ENCODE results near the gene GPR15.

GPR15 gene

GRCh38 chr3:98531622-98532274 lies at the start of gene GPR15:
TSS of gene GPR15 (plus strand) at chr3:98531978. CDS start at chr3:98532034, 56 bp downstream.
- no peak within 1 kb of the TSS for H3K4me3 ChIP-seq (ENCODE audit: low read depth, low read length)
- DNase-seq (ENCODE audit: low read depth): no peak
- TF ChIP-seq POLR2A (IDR thresholded peaks at IDR 0.05; ENCODE audit: extremely low read depth, insufficient read length): no peak
- TF ChIP-seq MAX (IDR thresholded peaks at IDR 0.05; ENCODE audit: low read depth, low read length): no peak
- no peak for TF ChIP-seq CTCF (IDR thresholded peaks at IDR 0.05; ENCODE audit: low read depth, low read length)
- TF ChIP-seq MYC (IDR thresholded peaks at IDR 0.05; ENCODE audit: low read depth, low read length): no peak

GRCh38 chr3:98482717-98483482 lies 48.9 kb upstream of the GPR15 start:
- no peak for TF ChIP-seq MYC (IDR thresholded peaks at IDR 0.05; ENCODE audit: low read depth, low read length)
- TF ChIP-seq CTCF (IDR thresholded peaks at IDR 0.05; ENCODE audit: low read depth, low read length): no peak
- TF ChIP-seq POLR2A (IDR thresholded peaks at IDR 0.05; ENCODE audit: extremely low read depth, insufficient read length): no peak
- TF ChIP-seq MAX (IDR thresholded peaks at IDR 0.05; ENCODE audit: low read depth, low read length): no peak
- H3K4me3 ChIP-seq (ENCODE audit: low read depth, low read length): no peak overlapping the region
- DNase-seq (ENCODE audit: low read depth): peak; percentile 6

GRCh38 chr3:98483626-98484025 lies 48.2 kb upstream of the GPR15 start:
- TF ChIP-seq CTCF (IDR thresholded peaks at IDR 0.05; ENCODE audit: low read depth, low read length): no peak
- TF ChIP-seq MAX (IDR thresholded peaks at IDR 0.05; ENCODE audit: low read depth, low read length): no peak
- no peak for TF ChIP-seq POLR2A (IDR thresholded peaks at IDR 0.05; ENCODE audit: extremely low read depth, insufficient read length)
- TF ChIP-seq MYC (IDR thresholded peaks at IDR 0.05; ENCODE audit: low read depth, low read length): no peak
- DNase-seq (ENCODE audit: low read depth): no peak
- no peak overlapping the region for H3K4me3 ChIP-seq (ENCODE audit: low read depth, low read length)

GRCh38 chr3:98497381-98497780 lies 34.4 kb upstream of the GPR15 start, which contains the start of gene OR5K2:
TSS of gene OR5K2 (plus strand) at chr3:98497681. CDS start at chr3:98497681, 0 bp downstream.
- no peak for DNase-seq (ENCODE audit: low read depth)
- TF ChIP-seq MAX (IDR thresholded peaks at IDR 0.05; ENCODE audit: low read depth, low read length) (no peak), CTCF (IDR thresholded peaks at IDR 0.05; ENCODE audit: low read depth, low read length) (no peak), POLR2A (IDR thresholded peaks at IDR 0.05; ENCODE audit: extremely low read depth, insufficient read length) (no peak), MYC (IDR thresholded peaks at IDR 0.05; ENCODE audit: low read depth, low read length) (no peak)
- no peak within 1 kb of the TSS for H3K4me3 ChIP-seq (ENCODE audit: low read depth, low read length)

- DNase-seq (ENCODE audit: low read depth): no peak
- H3K4me3 ChIP-seq (ENCODE audit: low read depth, low read length): no peak overlapping the region
- TF ChIP-seq MYC (IDR thresholded peaks at IDR 0.05; ENCODE audit: low read depth, low read length) (no peak), MAX (IDR thresholded peaks at IDR 0.05; ENCODE audit: low read depth, low read length) (no peak), POLR2A (IDR thresholded peaks at IDR 0.05; ENCODE audit: extremely low read depth, insufficient read length) (no peak), CTCF (IDR thresholded peaks at IDR 0.05; ENCODE audit: low read depth, low read length) (no peak)
Observed at GRCh38 chr3:98500019-98500418, 31.8 kb upstream of the GPR15 start.
